Activated CD4-positive, alpha-beta T cell treated with anti-CD3 and anti-CD28 coated beads for 4 hours (primary cell): ENCODE data around the gene UTP14C.
A peak's percentile ranks its signal among the peaks of the same experiment; 100 is the strongest.
"Not testable (repeated sequence)": the region's sequence is repeated elsewhere in the genome, so short reads cannot be mapped to it uniquely, and the experiment has no call there.

ENCODE experiments used
- DNase-seq, 2 donors: peaks; one replicate each; pipeline ENCODE4 v3.0.0-alpha.2; 2020

The UTP14C gene

GRCh38 chr13:52004511-52005170 lies 19.9 kb upstream of the UTP14C start:
- DNase-seq: no peak

- DNase-seq: no peak
These were observed 18.5 kb upstream of the UTP14C start for GRCh38 chr13:52005841-52006522.

- DNase-seq: no peak
These were observed 17.8 kb upstream of the UTP14C start for GRCh38 chr13:52006523-52007245.

GRCh38 chr13:52009946-52010345 lies 14.5 kb upstream of the UTP14C start:
- no peak for DNase-seq

GRCh38 chr13:52010890-52011631 lies 13.4 kb upstream of the UTP14C start, which contains the start of gene ATP7B:
TSS of gene ATP7B (minus strand) at chr13:52011450. CDS start at chr13:52011337, 113 bp downstream.
- DNase-seq: peak in 1 of 2 donors; percentile 14

GRCh38 chr13:52011632-52012511 lies 12.6 kb upstream of the UTP14C start, which contains the start of gene ALG11:
TSS of gene ALG11 (plus strand) at chr13:52012398. CDS start at chr13:52012419, 21 bp downstream.
- peak; percentile 99 to 100 for DNase-seq

- DNase-seq: no peak
These were observed 12.0 kb upstream of the UTP14C start for GRCh38 chr13:52012512-52012836.

- DNase-seq: no peak
These were observed 8.2 kb upstream of the UTP14C start for GRCh38 chr13:52016296-52016695.

- no peak for DNase-seq
These were observed 4.3 kb upstream of the UTP14C start for GRCh38 chr13:52020191-52020590.

GRCh38 chr13:52022356-52022755 lies 2.1 kb upstream of the UTP14C start:
- no peak for DNase-seq

GRCh38 chr13:52025475-52026245 lies 1.2 kb downstream of the UTP14C start:
- DNase-seq: no peak

GRCh38 chr13:52026246-52026626 lies 1.7 kb downstream of the UTP14C start:
- DNase-seq: no peak

- no peak for DNase-seq
These were observed 3.3 kb downstream of the UTP14C start for GRCh38 chr13:52027832-52028231.

- DNase-seq: no peak
These were observed 5.1 kb downstream of the UTP14C start for GRCh38 chr13:52029569-52029968.

- DNase-seq: not testable (repeated sequence)
These were observed 5.9 kb downstream of the UTP14C start for GRCh38 chr13:52030401-52030800.

- no peak for DNase-seq
These were observed 8.5 kb downstream of the UTP14C start for GRCh38 chr13:52033039-52033438.

GRCh38 chr13:52034616-52035226 lies 10.2 kb downstream of the UTP14C start:
- DNase-seq: no peak

GRCh38 chr13:52036037-52036436 lies 11.5 kb downstream of the UTP14C start:
- no peak for DNase-seq

GRCh38 chr13:52043675-52044074 lies 19.2 kb downstream of the UTP14C start:
- DNase-seq: no peak

- DNase-seq: no peak
These were observed 23.0 kb downstream of the UTP14C start for GRCh38 chr13:52047463-52047862.

- no peak for DNase-seq
These were observed 24.0 kb downstream of the UTP14C start for GRCh38 chr13:52048516-52048915.
